RCC 7860 (cell line): Measurements from ENCODE around the gene HTATSF1.

ENCODE experiments used
- DNase-seq: peaks from one replicate; pipeline ENCODE4 v3.0.0-alpha.2; 2015; ENCODE audit warnings: low spot score
- FAIRE-seq: peaks from 2 replicates; lab custom pipeline; 2012; peaks lifted over from hg19 to GRCh38; lab: Jason Lieb, UNC

HTATSF1 gene, protein sequence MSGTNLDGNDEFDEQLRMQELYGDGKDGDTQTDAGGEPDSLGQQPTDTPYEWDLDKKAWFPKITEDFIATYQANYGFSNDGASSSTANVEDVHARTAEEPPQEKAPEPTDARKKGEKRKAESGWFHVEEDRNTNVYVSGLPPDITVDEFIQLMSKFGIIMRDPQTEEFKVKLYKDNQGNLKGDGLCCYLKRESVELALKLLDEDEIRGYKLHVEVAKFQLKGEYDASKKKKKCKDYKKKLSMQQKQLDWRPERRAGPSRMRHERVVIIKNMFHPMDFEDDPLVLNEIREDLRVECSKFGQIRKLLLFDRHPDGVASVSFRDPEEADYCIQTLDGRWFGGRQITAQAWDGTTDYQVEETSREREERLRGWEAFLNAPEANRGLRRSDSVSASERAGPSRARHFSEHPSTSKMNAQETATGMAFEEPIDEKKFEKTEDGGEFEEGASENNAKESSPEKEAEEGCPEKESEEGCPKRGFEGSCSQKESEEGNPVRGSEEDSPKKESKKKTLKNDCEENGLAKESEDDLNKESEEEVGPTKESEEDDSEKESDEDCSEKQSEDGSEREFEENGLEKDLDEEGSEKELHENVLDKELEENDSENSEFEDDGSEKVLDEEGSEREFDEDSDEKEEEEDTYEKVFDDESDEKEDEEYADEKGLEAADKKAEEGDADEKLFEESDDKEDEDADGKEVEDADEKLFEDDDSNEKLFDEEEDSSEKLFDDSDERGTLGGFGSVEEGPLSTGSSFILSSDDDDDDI

GRCh38 chrX:136497556-136498052 lies at the start of gene HTATSF1:
HTATSF1 (plus strand) TSS chrX:136497592; CDS start chrX:136497685, 93 bp downstream.
- FAIRE-seq: no peak
- no peak for DNase-seq

DNA sequence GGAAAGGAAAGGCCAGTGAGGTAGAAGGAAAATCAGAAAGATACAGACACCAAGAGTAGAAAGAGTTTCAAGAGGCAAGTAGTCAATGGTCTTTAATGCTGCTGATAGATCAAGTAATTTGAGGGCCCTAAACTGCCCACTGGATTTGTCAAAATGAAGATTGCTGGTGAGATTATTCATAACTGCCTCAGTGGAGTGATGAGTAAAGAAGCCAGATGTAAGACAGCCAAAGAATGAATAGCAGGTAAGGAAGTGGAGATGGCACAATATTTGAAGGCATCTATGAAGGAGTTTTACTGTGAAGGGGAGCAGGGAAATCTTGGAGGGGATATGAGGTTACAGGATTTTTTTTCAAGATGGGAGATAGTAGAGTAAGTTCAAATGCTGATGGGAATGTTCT lies 49.4 kb upstream of the HTATSF1 start:
- FAIRE-seq (no peak), DNase-seq (no peak)

- DNase-seq (no peak), FAIRE-seq (no peak)
Measured at GRCh38 chrX:136450050-136450830, 47.2 kb upstream of the HTATSF1 start.

DNA sequence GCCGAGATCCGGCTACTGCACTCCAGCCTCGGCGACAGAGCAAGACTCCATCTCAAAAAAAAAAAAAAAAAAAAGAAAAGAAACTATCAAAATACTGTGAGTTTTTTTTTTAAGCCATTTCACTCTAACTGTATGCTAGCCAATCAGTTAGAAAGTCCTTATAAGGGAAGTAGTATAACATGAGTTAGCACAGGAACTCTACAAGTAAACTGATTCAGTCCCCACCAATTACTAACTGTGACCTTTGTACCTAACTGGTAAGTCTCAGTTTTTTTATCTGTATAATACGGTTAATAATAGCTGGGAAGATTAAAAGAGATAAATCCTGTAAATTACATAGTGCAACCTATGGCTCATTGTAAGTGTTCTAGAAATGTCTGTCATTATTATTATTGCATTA lies 44.8 kb upstream of the HTATSF1 start:
- FAIRE-seq (no peak), DNase-seq (no peak)

- DNase-seq (no peak), FAIRE-seq (no peak)
Measured at GRCh38 chrX:136453114-136453513, 44.3 kb upstream of the HTATSF1 start.

DNA sequence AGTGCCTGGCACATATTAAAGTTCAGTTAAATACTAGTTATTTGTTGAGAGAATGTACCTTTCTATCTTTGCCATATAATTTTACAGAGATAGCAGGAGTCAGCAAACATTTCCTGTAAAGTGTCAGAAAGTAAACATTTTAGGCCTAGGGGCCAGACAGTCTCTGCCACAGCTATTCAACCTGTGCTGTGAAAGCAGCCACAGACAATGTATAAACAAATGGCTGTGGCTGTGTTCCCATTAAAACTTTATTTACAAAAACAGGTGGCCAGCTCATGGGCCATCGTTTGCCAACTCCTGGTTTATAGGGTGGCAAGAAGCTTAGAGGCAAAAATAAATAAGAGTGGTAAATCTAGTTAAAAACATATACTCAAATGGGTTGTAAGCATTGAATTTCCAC lies 43.6 kb upstream of the HTATSF1 start:
- DNase-seq (no peak), FAIRE-seq (no peak)

DNA sequence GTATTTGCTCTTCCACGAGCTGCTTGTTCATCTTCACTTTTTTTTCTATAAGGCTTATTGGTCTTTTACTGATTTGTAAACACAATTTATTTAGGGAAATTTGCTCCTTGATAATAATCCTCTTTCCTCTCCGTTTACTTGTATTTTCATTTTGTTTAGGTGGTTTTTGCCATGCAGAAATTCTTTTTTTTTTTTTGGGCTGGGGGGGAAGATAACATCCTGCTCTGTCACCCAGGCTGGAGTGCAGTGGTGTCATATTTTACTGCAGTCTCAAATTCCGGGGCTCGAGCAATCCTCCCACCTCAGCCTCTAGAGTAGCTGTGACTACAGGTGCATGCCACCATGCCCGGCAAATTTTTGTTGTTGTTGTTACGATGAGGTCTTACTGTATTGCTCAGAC lies 41.3 kb upstream of the HTATSF1 start:
- DNase-seq (no peak), FAIRE-seq (no peak)

DNA sequence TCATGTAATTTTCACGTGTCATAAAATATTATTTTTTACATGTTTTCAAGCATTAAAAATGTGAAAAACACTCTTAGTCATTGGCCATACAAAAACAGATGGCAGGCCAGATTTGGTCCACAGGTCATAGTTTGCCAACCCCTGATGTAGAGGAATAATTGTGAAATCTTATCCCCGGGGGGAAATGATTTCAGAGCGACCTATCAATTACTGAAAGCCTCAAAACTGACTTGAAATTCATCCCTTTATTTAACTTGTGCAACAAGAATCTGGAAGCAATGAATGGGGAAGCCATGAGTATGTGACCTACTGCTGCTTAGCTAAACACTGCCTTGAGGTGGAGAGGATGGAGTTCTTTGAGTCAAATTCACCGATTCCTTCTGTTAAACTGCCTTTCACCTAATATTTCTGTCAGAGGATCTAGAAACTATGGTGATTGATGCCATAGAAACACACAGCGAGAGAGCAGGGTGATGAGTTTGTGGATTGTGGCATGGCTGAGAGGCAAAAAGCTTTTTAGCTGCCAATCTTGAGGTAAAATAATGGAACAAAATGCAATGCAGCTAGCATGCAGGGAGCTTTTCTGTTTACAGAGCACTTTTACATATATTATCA lies 40.0 kb upstream of the HTATSF1 start:
- no peak for FAIRE-seq
- DNase-seq: no peak

- FAIRE-seq (no peak), DNase-seq (no peak)
Measured at GRCh38 chrX:136464589-136464988, 32.8 kb upstream of the HTATSF1 start.

DNA sequence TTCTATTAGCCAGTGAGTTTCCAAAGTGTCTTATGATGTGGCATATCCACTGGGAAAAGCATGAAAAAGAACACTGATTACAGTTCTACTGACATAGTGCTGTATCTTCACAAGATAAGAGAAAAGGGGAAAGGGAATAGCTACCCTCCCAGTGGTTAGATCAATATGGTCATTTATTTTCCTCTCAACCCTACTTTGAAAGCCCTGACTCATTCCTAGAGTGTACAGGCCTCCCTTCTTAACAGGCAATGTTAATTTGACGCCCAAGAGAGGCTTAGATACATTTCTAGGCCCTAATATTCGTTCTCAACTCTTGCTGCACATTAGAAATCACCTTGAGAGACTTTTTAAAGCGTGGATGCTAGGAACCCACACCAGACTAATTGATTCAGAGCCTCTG lies 30.1 kb upstream of the HTATSF1 start:
- no peak for DNase-seq
- FAIRE-seq: no peak

DNA sequence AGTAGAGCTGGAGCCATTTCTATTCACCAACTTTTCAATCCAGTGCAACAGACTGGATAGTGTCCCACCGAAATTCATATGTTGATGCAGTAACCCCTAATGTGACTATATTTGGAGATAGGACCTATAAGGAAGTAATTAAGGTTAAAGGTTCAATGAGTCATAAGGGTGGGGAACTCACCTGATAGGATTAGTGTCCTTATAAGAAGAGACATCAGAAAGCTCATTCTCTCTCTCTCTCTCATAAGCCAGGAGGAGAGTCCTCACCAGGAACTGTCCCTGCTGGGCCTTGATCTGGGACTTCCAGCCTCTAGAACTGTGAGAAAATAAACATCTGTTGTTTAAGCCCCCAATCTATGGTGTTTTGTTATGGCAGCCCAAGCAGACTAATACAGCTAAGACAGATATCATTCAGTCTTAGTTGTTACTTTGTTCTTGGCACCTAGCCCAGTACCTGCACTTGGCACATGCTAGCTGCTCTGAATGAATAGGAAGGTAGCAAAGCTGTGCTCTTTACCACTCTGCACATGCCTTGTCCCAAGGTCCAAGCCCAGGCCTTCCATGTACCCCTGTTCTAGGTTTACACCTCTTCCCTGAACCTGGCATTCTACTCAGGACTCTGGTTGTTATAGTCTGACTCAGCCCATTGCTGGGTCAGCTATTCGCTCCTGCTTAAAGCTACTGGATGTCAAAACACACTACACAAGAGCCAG lies 28.8 kb upstream of the HTATSF1 start:
- FAIRE-seq (no peak), DNase-seq (no peak)

DNA sequence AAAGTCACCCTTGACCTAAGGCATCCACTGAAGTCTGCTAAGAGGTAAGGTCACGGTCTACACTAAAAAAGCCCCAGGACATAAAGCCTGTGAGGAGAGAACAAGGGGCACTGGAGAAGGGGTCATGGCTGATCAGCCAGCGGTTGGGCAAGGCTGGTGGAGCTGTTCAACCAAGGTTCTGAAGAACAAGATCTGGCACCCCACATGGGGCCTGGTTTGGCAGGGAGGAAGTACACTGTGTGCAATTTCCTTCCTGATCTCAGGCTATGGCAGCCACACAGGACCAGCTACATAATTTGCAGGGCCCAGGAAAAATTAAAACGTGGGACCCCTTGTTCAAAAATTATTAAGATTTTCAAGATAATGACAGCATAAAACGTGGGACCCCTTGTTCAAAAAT lies 23.7 kb upstream of the HTATSF1 start:
- FAIRE-seq: no peak
- DNase-seq: no peak

GRCh38 chrX:136475236-136475635 lies 22.2 kb upstream of the HTATSF1 start:
- DNase-seq (no peak), FAIRE-seq (no peak)

DNA sequence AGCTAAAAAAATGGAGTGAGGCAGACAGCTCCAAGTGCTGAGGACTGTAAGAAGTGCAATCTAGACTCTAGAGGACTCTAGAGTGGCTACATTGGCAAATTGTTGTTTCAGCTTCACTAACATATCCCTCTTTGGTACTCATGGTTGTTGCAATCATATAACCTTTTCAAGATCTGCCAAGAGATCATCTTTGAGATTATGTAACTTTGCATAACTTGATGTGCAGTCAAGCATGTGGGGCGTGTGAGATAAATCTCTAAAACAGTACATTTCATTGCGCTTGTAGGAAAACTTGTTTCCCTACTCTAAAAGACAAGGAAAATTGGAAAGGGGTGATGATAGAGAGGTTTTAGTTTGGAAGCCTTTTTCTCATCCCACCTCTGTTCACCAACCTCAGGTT lies 20.9 kb upstream of the HTATSF1 start:
- DNase-seq (no peak), FAIRE-seq (no peak)

- DNase-seq (no peak), FAIRE-seq (no peak)
Measured at GRCh38 chrX:136477026-136477425, 20.4 kb upstream of the HTATSF1 start.

GRCh38 chrX:136480383-136480782 lies 17.0 kb upstream of the HTATSF1 start:
- DNase-seq (no peak), FAIRE-seq (no peak)

DNA sequence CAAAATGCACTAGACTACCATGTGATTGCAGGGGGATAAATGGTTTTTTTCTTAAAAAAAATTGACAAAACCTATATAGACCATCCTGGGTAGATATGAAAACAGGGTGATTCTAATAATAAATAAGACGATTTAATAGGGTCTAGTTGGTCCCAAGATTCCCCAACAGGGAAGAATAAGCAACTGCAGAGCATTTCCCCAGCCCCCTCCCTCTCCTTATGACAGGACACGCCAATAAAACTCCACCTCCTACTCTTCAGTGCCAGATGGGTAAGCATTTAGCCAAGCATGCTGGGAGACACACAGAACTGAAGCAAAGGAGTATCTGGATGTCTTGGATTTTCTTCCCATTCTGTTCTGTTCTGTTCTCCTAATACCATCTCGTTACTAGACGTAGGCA lies 9.7 kb upstream of the HTATSF1 start, which contains the start of gene BRS3:
Gene BRS3 (plus strand): TSS at position 301 of the 400 bp plus-strand sequence. CDS start 168 bp downstream, outside the sequence.
- DNase-seq: no peak
- no peak for FAIRE-seq

GRCh38 chrX:136488706-136489105 lies 8.7 kb upstream of the HTATSF1 start:
- DNase-seq (no peak), FAIRE-seq (no peak)

DNA sequence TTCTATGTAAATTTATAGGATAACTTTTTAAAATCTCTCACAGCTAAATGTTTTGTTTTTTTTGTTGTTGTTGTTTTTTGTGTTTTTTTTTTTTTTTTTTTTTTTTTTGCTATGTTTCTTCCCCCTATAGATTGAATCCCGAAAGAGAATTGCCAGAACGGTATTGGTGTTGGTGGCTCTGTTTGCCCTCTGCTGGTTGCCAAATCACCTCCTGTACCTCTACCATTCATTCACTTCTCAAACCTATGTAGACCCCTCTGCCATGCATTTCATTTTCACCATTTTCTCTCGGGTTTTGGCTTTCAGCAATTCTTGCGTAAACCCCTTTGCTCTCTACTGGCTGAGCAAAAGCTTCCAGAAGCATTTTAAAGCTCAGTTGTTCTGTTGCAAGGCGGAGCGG lies 5.6 kb upstream of the HTATSF1 start:
- DNase-seq (no peak), FAIRE-seq (no peak)

GRCh38 chrX:136493011-136493410 lies 4.4 kb upstream of the HTATSF1 start:
- DNase-seq: no peak
- FAIRE-seq: no peak
